SK-N-SH (cell line): ENCODE results near the gene AMN1. TPM values are rescaled to one million over a fixed set of nuclear protein-coding genes. Genes with fewer than 3 reads are reported as not detected.

Experiments
- CTCF ChIA-PET: fragments of 300-600, 350-600 bp; formaldehyde crosslinking; extraction: SDS; loops from one replicate; lab custom pipeline; 2021; lab: Yijun Ruan, JAX
- POLR2A ChIA-PET: fragments of 350-600 bp; sonication (Branson Sonifier 250); formaldehyde crosslinking; extraction: SDS; loops from one replicate; lab custom pipeline; 2020; ENCODE audit warnings: antibody characterized with exemption, inconsistent platforms; lab: Yijun Ruan, JAX
- DNase-seq: peaks from one replicate; pipeline ENCODE4 v3.0.0; 2012
- H2AFZ ChIP-seq: fragments of 200-600 bp; sonication (generic); 2 replicates; pipeline ENCODE4 v1.8.1; 2016; ENCODE audit warnings: antibody characterized with exemption, mild to moderate bottlenecking, low read depth
- H3F3A ChIP-seq: fragments of 200-600 bp; sonication (generic); replicated peaks from 2 replicates; pipeline ENCODE3; 2016; ENCODE audit warnings: antibody characterized with exemption, mild to moderate bottlenecking; ENCODE audit not compliant: insufficient read depth
- H3K27ac ChIP-seq, 2 experiments: fragments of 200-500 bp in 1 of 2; fragments of 200-600 bp in 1 of 2; sonication (Bioruptor generic) in 1 of 2; sonication (generic), shearing (Covaris generic) in 1 of 2; 2 replicates each; pipeline versions ENCODE4 v1.5.1 to v1.6.1; 2014 to 2016; ENCODE audit warnings: low read depth in 2 of 2, inconsistent platforms in 1 of 2, low read length in 1 of 2, mild to moderate bottlenecking in 1 of 2, mixed read lengths in 1 of 2
- H3K27me3 ChIP-seq: fragments of 200-600 bp; sonication (generic), shearing (Covaris generic); 2 replicates; pipeline ENCODE4 v1.6.1; 2016; ENCODE audit warnings: mixed run types; ENCODE audit not compliant: insufficient read depth
- H3K36me3 ChIP-seq, 2 experiments: fragments of 200-500 bp in 1 of 2; fragments of 200-600 bp in 1 of 2; sonication (Bioruptor generic) in 1 of 2; sonication (generic) in 1 of 2; replicated peaks in 1 of 2; 2 replicates each; pipeline versions ENCODE3 to v1.5.1; 2014 to 2016; ENCODE audit warnings: low read length in 1 of 2, mild to moderate bottlenecking in 1 of 2; ENCODE audit not compliant: insufficient read depth in 2 of 2, control insufficient read depth in 1 of 2
- H3K4me1 ChIP-seq, 2 experiments: fragments of 200-500 bp in 1 of 2; fragments of 200-600 bp in 1 of 2; sonication (Bioruptor generic) in 1 of 2; sonication (generic), shearing (Covaris generic) in 1 of 2; 2 replicates each; pipeline versions ENCODE4 v1.5.1 to v1.6.1; 2014 to 2016; ENCODE audit warnings: low read depth in 1 of 2, low read length in 1 of 2, mixed run types in 1 of 2; ENCODE audit not compliant: insufficient read depth in 2 of 2, control insufficient read depth in 1 of 2
- H3K4me2 ChIP-seq: fragments of 200-600 bp; sonication (generic), shearing (Covaris generic); 2 replicates; pipeline ENCODE4 v1.6.1; 2017; ENCODE audit warnings: mixed run types
- H3K4me3 ChIP-seq, 2 experiments: fragments of 200-500 bp in 1 of 2; fragments of 200-600 bp in 1 of 2; sonication (Bioruptor generic) in 1 of 2; sonication (generic), shearing (Covaris generic) in 1 of 2; 2 replicates each; pipeline versions ENCODE4 v1.5.1 to v1.8.1; 2014 to 2016; ENCODE audit warnings: low read depth in 2 of 2, inconsistent platforms in 1 of 2, low read length in 1 of 2, mild to moderate bottlenecking in 1 of 2, mixed read lengths in 1 of 2, moderate library complexity in 1 of 2
- H3K79me2 ChIP-seq: fragments of 200-600 bp; sonication (generic); 2 replicates; pipeline ENCODE4 v1.8.1; 2017; ENCODE audit warnings: mild to moderate bottlenecking; ENCODE audit not compliant: insufficient read depth
- H3K9ac ChIP-seq: fragments of 200-600 bp; sonication (generic); 2 replicates; pipeline ENCODE4 v1.6.1; 2017; ENCODE audit warnings: mixed run types
- H3K9me2 ChIP-seq: fragments of 200-600 bp; sonication (generic); 2 replicates; pipeline ENCODE4 v1.6.1; 2017; ENCODE audit warnings: mixed run types
- H3K9me3 ChIP-seq: fragments of 200-600 bp; sonication (generic); 2 replicates; pipeline ENCODE4 v1.6.1; 2017; ENCODE audit warnings: mixed run types, mild to moderate bottlenecking, moderate library complexity
- H4K20me1 ChIP-seq: fragments of 200-600 bp; sonication (generic); 2 replicates; pipeline ENCODE4 v1.6.1; 2017; ENCODE audit warnings: mild to moderate bottlenecking, mixed run types; ENCODE audit not compliant: insufficient read depth
- CTCF ChIP-seq: fragments of 200-600 bp; sonication (generic); IDR thresholded peaks from 2 replicates; pipeline ENCODE4 v1.6.1; 2017; ENCODE audit warnings: antibody characterized with exemption, mild to moderate bottlenecking, moderate library complexity
- ELF1 ChIP-seq: IDR thresholded peaks from 2 replicates; pipeline ENCODE4 v1.4.0; 2012
- EP300 ChIP-seq, 2 experiments: IDR thresholded peaks; 2 replicates each; pipeline versions ENCODE4 v1.4.0 to v1.6.1; 2012; ENCODE audit warnings: borderline replicate concordance in 1 of 2, low read depth in 1 of 2, low read length in 1 of 2
- FOXJ3 ChIP-seq: sonication (generic); formaldehyde crosslinking; IDR thresholded peaks from 2 replicates; pipeline ENCODE4 v1.5.1; 2020; ENCODE audit warnings: mild to moderate bottlenecking, missing genetic modification reagents
- FOXM1 ChIP-seq: IDR thresholded peaks from 2 replicates; pipeline ENCODE4 v1.4.0; 2012; ENCODE audit warnings: low read depth, mild to moderate bottlenecking
- GABPA ChIP-seq: IDR thresholded peaks from 2 replicates; pipeline ENCODE4 v1.4.0; 2012; ENCODE audit warnings: low read depth, mild to moderate bottlenecking
- IRF3 ChIP-seq: fragments of 150-350 bp; IDR thresholded peaks from 2 replicates; pipeline ENCODE4 v1.6.1; 2016; ENCODE audit warnings: mild to moderate bottlenecking, low read depth, low read length
- MAX ChIP-seq: IDR thresholded peaks from 2 replicates; pipeline ENCODE4 v1.4.0; 2012; ENCODE audit warnings: low read depth
- NFIC ChIP-seq: IDR thresholded peaks from 2 replicates; pipeline ENCODE4 v1.4.0; 2012; ENCODE audit warnings: borderline replicate concordance
- NRF1 ChIP-seq: IDR thresholded peaks from 2 replicates; pipeline ENCODE4 v1.6.1; 2012; ENCODE audit warnings: low read depth, mild to moderate bottlenecking, low read length
- PBX3 ChIP-seq: IDR thresholded peaks from 2 replicates; pipeline ENCODE4; 2012
- POLR2AphosphoS5 ChIP-seq: IDR thresholded peaks from 2 replicates; pipeline ENCODE4 v1.6.1; 2012; ENCODE audit warnings: low read depth, low read length
- RAD21 ChIP-seq: IDR thresholded peaks from 2 replicates; pipeline ENCODE4 v1.6.1; 2012; ENCODE audit warnings: mild to moderate bottlenecking, low read length
- RCOR1 ChIP-seq: fragments of 150-350 bp; IDR thresholded peaks from 2 replicates; pipeline ENCODE4 v1.6.1; 2017; ENCODE audit warnings: antibody characterized with exemption, low read length
- TAF1 ChIP-seq: IDR thresholded peaks from 2 replicates; pipeline ENCODE4 v1.6.1; 2012; ENCODE audit warnings: low read depth, mild to moderate bottlenecking, low read length, moderate library complexity, borderline replicate concordance
- TCF12 ChIP-seq: IDR thresholded peaks from 2 replicates; pipeline ENCODE4 v1.4.0; 2012
- YY1 ChIP-seq: IDR thresholded peaks from 2 replicates; pipeline ENCODE4 v1.4.0; 2012; ENCODE audit warnings: low read depth, mild to moderate bottlenecking
- ZBTB33 ChIP-seq: IDR thresholded peaks from 2 replicates; pipeline ENCODE4 v1.4.0; 2012; ENCODE audit warnings: low read depth, borderline replicate concordance
- WGBS: methylation state at CpG from one replicate; pipeline ENCODE4 v1.1.6; 2017; ENCODE audit warnings: low lambda C conversion rate; 5-methylcytosine and 5-hydroxymethylcytosine counted together
- polyA plus RNA-seq, 3 experiments: library from polyadenylated mRNA; depleted of rRNA; stranded (reverse); fragments of >200 nt; gene quantifications; 2 replicates each; pipeline ENCODE4 v1.2.3, GENCODE V29; 2012

AMN1 gene
- polyA plus RNA-seq, 1 of the 3 experiments (the other 2 are of a cell fraction) = 8.6 TPM

GRCh38 chr12:31633464-31633863 lies 95.4 kb downstream of the AMN1 start:
- Histone ChIP-seq H3K27ac (no peak overlapping the region), H2AFZ (no peak overlapping the region), H3F3A (peaks cover 7% of the 10 kb centered on the region), H3K79me2 (peaks cover 30% of the 10 kb centered on the region; the same call in 1 of the 2 replicates), H4K20me1 (peaks cover 10% of the 10 kb centered on the region; the same call in 1 of the 2 replicates), H3K9ac (no peak overlapping the region), H3K36me3 (no peaks in the 10 kb centered on the region), H3K4me3 (no peak overlapping the region), H3K9me3 (no peaks in the 10 kb centered on the region), H3K4me1 (peaks cover 0 to 13% of the 10 kb centered on the region in 2 experiments; a peak in 1 of 4 replicates), H3K4me2 (no peak overlapping the region), H3K27me3 (no peaks in the 10 kb centered on the region), H3K9me2 (no peaks in the 10 kb centered on the region)
- ChIA-PET CTCF (interaction anchor here (0.9 to 2.2 kb wide), 2 partner anchors 231 to 382 kb away, joined by 3 to 11 read pairs; no protein-coding TSS in a partner anchor), POLR2A (no interaction called here)
- DNase-seq = no peak
- TF ChIP-seq PBX3 (no peak), FOXM1 (no peak), CTCF (no peak), RCOR1 (no peak), NRF1 (no peak), TAF1 (no peak)
- WGBS = 82% methylated on average over 4 of the region's 4 CpGs

- Histone ChIP-seq H3K27me3 (no peaks in the 10 kb centered on the region), H3K4me3 (no peak overlapping the region), H3K9ac (no peak overlapping the region), H3K79me2 (peaks cover 30% of the 10 kb centered on the region; the same call in 1 of the 2 replicates)
- CTCF ChIA-PET = interaction anchor here (0.7 to 2.2 kb wide), 4 partner anchors 49 to 301 kb away, joined by 3 to 11 read pairs (median 3); no protein-coding TSS in a partner anchor
- TF ChIP-seq IRF3 (no peak), POLR2AphosphoS5 (no peak), FOXM1 (no peak), ELF1 (no peak), GABPA (no peak), FOXJ3 (CRISPR knock-in tag) (no peak), ZBTB33 (no peak), YY1 (no peak), TCF12 (no peak), RAD21 (no peak), MAX (no peak), EP300 (IDR thresholded peaks at IDR 0.05; ENCODE audit: borderline replicate concordance in 1 of 2, low read depth in 1 of 2, low read length in 1 of 2) (no peak), NFIC (no peak)
- TF ChIP-seq, all 33 proteins: peak for 0
- POLR2A ChIA-PET = no interaction called here
- H4K20me1 ChIP-seq = 0 out of 2 replicates have a peak, but pooled peaks cover 3% of the 10 kb centered on the region
- H3K9me3 ChIP-seq = no peaks in the 10 kb centered on the region
- peaks cover 0 to 13% of the 10 kb centered on the region in 2 experiments; a peak in 1 of 4 replicates for H3K4me1 ChIP-seq
- H3F3A ChIP-seq = no peaks in the 10 kb centered on the region
- 94% methylated on average over 11 of the region's 12 CpGs for WGBS
- DNase-seq = no peak
- H3K4me2 ChIP-seq = no peak overlapping the region
- no peaks in the 10 kb centered on the region for H3K9me2 ChIP-seq
- no peak overlapping the region for H3K27ac ChIP-seq
- no peak overlapping the region for H2AFZ ChIP-seq
- no peaks in the 10 kb centered on the region for H3K36me3 ChIP-seq
These were observed 97.0 kb downstream of the AMN1 start for GRCh38 chr12:31631809-31632208.
